Parathyroid adenoma (tissue), 2 donors: ENCODE results near the gene AGMAT.

ENCODE experiments used
- H2AFZ ChIP-seq: fragments of 300-600 bp; sonication (generic); one replicate; pipeline ENCODE4 v1.7.0; 2017; ENCODE audit warnings: antibody characterized with exemption, mild to moderate bottlenecking
- H3K27ac ChIP-seq: fragments of 300-600 bp; sonication (generic); one replicate; pipeline ENCODE4 v1.7.0; 2017
- H3K27me3 ChIP-seq: fragments of 300-600 bp; sonication (generic); one replicate; pipeline ENCODE4 v1.7.0; 2017; ENCODE audit warnings: low read length; ENCODE audit not compliant: control insufficient read depth, insufficient read depth
- H3K36me3 ChIP-seq: fragments of 300-600 bp; sonication (generic); one replicate; pipeline ENCODE4 v1.7.0; 2017; ENCODE audit warnings: low read length; ENCODE audit not compliant: control insufficient read depth, insufficient read depth
- H3K4me1 ChIP-seq: fragments of 300-600 bp; sonication (generic); one replicate; pipeline ENCODE4 v1.7.0; 2017; ENCODE audit warnings: control low read depth
- H3K4me2 ChIP-seq: fragments of 300-600 bp; sonication (generic); one replicate; pipeline ENCODE4 v1.7.0; 2017; ENCODE audit warnings: low read length
- H3K4me3 ChIP-seq: fragments of 300-600 bp; sonication (generic); one replicate; pipeline ENCODE4 v1.7.0; 2017; ENCODE audit warnings: low read depth, low read length
- H3K79me2 ChIP-seq: fragments of 300-600 bp; sonication (generic); one replicate; pipeline ENCODE4 v1.7.0; 2017; ENCODE audit warnings: control low read depth
- H3K9ac ChIP-seq: fragments of 300-600 bp; sonication (generic); one replicate; pipeline ENCODE4 v1.7.0; 2017; ENCODE audit warnings: mild to moderate bottlenecking
- H3K9me3 ChIP-seq: fragments of 300-600 bp; sonication (generic); one replicate; pipeline ENCODE4 v1.7.0; 2017; ENCODE audit warnings: low read length; ENCODE audit not compliant: control insufficient read depth
- CTCF ChIP-seq: fragments of 300-600 bp; sonication (generic); IDR thresholded peaks from one replicate; pipeline ENCODE4 v1.7.0; 2017; ENCODE audit warnings: antibody characterized with exemption, mild to moderate bottlenecking
- donor health status: primary hyperparathyroidism.

AGMAT gene

GRCh38 chr1:15622712-15623373 lies 38.0 kb upstream of the AGMAT start:
- H3K9ac ChIP-seq = no peak overlapping the region

GRCh38 chr1:15621975-15622374 lies 37.1 kb upstream of the AGMAT start:
- Histone ChIP-seq H3K79me2 (peaks cover 40% of the 10 kb centered on the region), H3K36me3 (no peaks in the 10 kb centered on the region), H3K9me3 (no peaks in the 10 kb centered on the region), H3K27ac (no peak overlapping the region), H3K9ac (no peak overlapping the region), H3K27me3 (no peaks in the 10 kb centered on the region), H2AFZ (no peak overlapping the region), H3K4me1 (peaks cover 16% of the 10 kb centered on the region), H3K4me3 (no peak overlapping the region), H3K4me2 (peak overlapping the region; percentile 5)
- no peak for TF ChIP-seq CTCF

More at GRCh38 chr1:15622712-15623373, 38.0 kb upstream of the AGMAT start:
- Histone ChIP-seq H3K36me3 (no peaks in the 10 kb centered on the region), H3K4me1 (peaks cover 16% of the 10 kb centered on the region), H3K79me2 (peaks cover 40% of the 10 kb centered on the region), H2AFZ (no peak overlapping the region), H3K4me2 (no peak overlapping the region), H3K27ac (no peak overlapping the region), H3K4me3 (no peak overlapping the region), H3K9me3 (no peaks in the 10 kb centered on the region), H3K27me3 (no peaks in the 10 kb centered on the region)
- no peak for TF ChIP-seq CTCF

GRCh38 chr1:15620902-15621682 lies 36.2 kb upstream of the AGMAT start:
- TF ChIP-seq CTCF = no peak
- Histone ChIP-seq H3K27me3 (no peaks in the 10 kb centered on the region), H3K4me3 (no peak overlapping the region), H3K27ac (no peak overlapping the region), H3K9ac (no peak overlapping the region), H2AFZ (no peak overlapping the region), H3K36me3 (no peaks in the 10 kb centered on the region), H3K9me3 (no peaks in the 10 kb centered on the region), H3K79me2 (peaks cover 33% of the 10 kb centered on the region), H3K4me1 (peaks cover 16% of the 10 kb centered on the region), H3K4me2 (no peak overlapping the region)

GRCh38 chr1:15620155-15620545 lies 35.3 kb upstream of the AGMAT start:
- no peaks in the 10 kb centered on the region for H3K27me3 ChIP-seq
- peaks cover 16% of the 10 kb centered on the region for H3K4me1 ChIP-seq
- H3K36me3 ChIP-seq = no peaks in the 10 kb centered on the region
- H3K4me3 ChIP-seq = no peak overlapping the region
- no peaks in the 10 kb centered on the region for H3K9me3 ChIP-seq
- no peak overlapping the region for H3K9ac ChIP-seq
- H2AFZ ChIP-seq = no peak overlapping the region
- H3K27ac ChIP-seq = peak overlapping the region; percentile 88
- H3K79me2 ChIP-seq = peaks cover 28% of the 10 kb centered on the region
- H3K4me2 ChIP-seq = peak overlapping the region; percentile 55
- no peak for TF ChIP-seq CTCF
